DND-41 (cell line): Measurements from ENCODE around the gene TMEM121B.

Experiments used
- EZH2 ChIP-seq: IDR thresholded peaks from 3 replicates; pipeline ENCODE4 v1.6.1; 2012; ENCODE audit warnings: borderline replicate concordance, low read depth, mild to moderate bottlenecking, moderate library complexity, low read length, inconsistent platforms; ENCODE audit not compliant: severe bottlenecking
- TF ChIP-seq, protein P1 (sequence below): IDR thresholded peaks from 2 replicates; pipeline ENCODE4 v1.5.1; 2012; ENCODE audit warnings: borderline replicate concordance, low read length, moderate library complexity, mild to moderate bottlenecking; ENCODE audit not compliant: poor library complexity, severe bottlenecking; ENCODE audit errors: extremely low read depth

DNA sequence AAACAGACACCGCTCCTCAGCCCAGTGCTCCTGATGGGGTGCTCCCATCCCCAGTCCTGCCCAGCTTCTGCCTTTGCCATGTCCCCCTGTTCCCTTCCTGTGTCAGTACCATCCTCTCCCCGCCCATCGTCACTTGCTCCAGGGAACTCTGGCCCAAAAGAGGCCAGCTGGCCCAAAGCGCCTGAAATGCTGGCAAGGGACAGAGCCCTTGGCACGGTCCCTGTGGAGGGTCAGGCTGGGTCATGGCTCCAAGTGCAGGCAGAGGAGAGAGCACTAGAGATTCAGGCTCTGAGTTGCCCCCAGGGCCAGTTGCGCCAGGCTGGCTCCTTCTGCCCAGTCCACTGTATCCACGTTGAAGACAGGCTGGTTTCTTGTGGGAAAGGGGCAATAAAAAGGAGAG, 46.3 kb upstream of the TMEM121B start:
- no peak for TF ChIP-seq EZH2
- TF ChIP-seq, protein P1, sequence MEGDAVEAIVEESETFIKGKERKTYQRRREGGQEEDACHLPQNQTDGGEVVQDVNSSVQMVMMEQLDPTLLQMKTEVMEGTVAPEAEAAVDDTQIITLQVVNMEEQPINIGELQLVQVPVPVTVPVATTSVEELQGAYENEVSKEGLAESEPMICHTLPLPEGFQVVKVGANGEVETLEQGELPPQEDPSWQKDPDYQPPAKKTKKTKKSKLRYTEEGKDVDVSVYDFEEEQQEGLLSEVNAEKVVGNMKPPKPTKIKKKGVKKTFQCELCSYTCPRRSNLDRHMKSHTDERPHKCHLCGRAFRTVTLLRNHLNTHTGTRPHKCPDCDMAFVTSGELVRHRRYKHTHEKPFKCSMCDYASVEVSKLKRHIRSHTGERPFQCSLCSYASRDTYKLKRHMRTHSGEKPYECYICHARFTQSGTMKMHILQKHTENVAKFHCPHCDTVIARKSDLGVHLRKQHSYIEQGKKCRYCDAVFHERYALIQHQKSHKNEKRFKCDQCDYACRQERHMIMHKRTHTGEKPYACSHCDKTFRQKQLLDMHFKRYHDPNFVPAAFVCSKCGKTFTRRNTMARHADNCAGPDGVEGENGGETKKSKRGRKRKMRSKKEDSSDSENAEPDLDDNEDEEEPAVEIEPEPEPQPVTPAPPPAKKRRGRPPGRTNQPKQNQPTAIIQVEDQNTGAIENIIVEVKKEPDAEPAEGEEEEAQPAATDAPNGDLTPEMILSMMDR, result no peak
